GM18511 (cell line): Measurements from ENCODE around the gene CREBBP.

Source experiments
- ATAC-seq: cut with Tn5 transposase; IDR thresholded peaks from one replicate; pipeline ENCODE4 v1.9.1; 2021; ENCODE audit warnings: mild to moderate bottlenecking, moderate library complexity; ENCODE audit not compliant: unreplicated experiment

Gene CREBBP

GRCh38 chr16:3738541-3738940, 142.0 kb downstream of the CREBBP start:
- ATAC-seq = no peak

- ATAC-seq = no peak
These were observed 142.4 kb downstream of the CREBBP start for GRCh38 chr16:3738128-3738527.

GRCh38 chr16:3737181-3737580, 143.3 kb downstream of the CREBBP start:
- ATAC-seq = no peak

- no peak for ATAC-seq
These were observed 144.4 kb downstream of the CREBBP start for GRCh38 chr16:3736116-3736515.

- no peak for ATAC-seq
These were observed 145.0 kb downstream of the CREBBP start for GRCh38 chr16:3735541-3735940.

GRCh38 chr16:3734758-3735221, 145.7 kb downstream of the CREBBP start:
- ATAC-seq = no peak

GRCh38 chr16:3734084-3734757, 146.3 kb downstream of the CREBBP start:
- ATAC-seq = no peak

GRCh38 chr16:3732171-3732570, 148.3 kb downstream of the CREBBP start:
- ATAC-seq = no peak

- ATAC-seq = no peak
These were observed 149.2 kb downstream of the CREBBP start for GRCh38 chr16:3731126-3731935.

GRCh38 chr16:3730161-3731125, 150.1 kb downstream of the CREBBP start:
- no peak for ATAC-seq

GRCh38 chr16:3729161-3730112, 151.1 kb downstream of the CREBBP start:
- no peak for ATAC-seq

GRCh38 chr16:3728424-3729160, 151.9 kb downstream of the CREBBP start:
- no peak for ATAC-seq

GRCh38 chr16:3727806-3728381, 152.6 kb downstream of the CREBBP start:
- ATAC-seq = no peak

- no peak for ATAC-seq
These were observed 154.4 kb downstream of the CREBBP start for GRCh38 chr16:3726021-3726687.

GRCh38 chr16:3725276-3725675, 155.2 kb downstream of the CREBBP start:
- ATAC-seq = no peak

GRCh38 chr16:3722508-3722907, 158.0 kb downstream of the CREBBP start:
- ATAC-seq = no peak

- ATAC-seq = no peak
These were observed 160.1 kb downstream of the CREBBP start for GRCh38 chr16:3720418-3720817.

GRCh38 chr16:3718628-3719027, 161.9 kb downstream of the CREBBP start:
- ATAC-seq = no peak
